ENCODE data around the gene WTAP.
"Not testable (repeated sequence)": the region's sequence is repeated elsewhere in the genome, so short reads cannot be mapped to it uniquely, and the experiment has no call there.

DNA sequence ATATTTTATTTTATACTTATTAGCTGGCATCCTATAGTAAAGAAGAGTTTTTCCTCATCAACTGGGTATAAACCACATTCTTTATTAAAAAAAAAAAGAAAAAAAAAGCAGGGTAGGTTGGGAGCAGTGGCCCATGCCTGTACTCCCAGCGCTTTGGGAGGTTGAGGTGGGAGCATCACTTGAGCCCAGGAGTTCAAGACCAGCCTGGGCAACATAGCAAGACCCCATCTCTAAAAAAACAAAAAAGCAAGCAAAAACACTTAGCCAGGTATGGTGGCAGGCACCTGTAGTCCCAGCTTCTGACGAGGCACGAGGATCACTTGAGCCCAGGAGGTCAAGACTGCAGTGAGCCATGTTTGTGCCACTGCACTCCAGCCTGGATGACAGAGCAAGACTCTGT lies 5.3 kb upstream of the WTAP start:
- TF ChIP-seq POLR2AphosphoS5 (IDR thresholded peaks at IDR 0.05); CTCF (IDR thresholded peaks at IDR 0.05 in 8 of 11, conservative IDR thresholded peaks at IDR 0.05 in 3 of 11); POLR2A (IDR thresholded peaks at IDR 0.05): not testable (repeated sequence)

All from spleen (tissue), 7 donors.